WERI-Rb-1 (cell line): ENCODE results near the gene LCK.
A peak's percentile ranks its signal among the peaks of the same experiment; 100 is the strongest.

Experiments
- DNase-seq: peaks from one replicate; pipeline ENCODE4 v3.0.0-alpha.2; 2020
- H3K27ac ChIP-seq: fragments of 250-450 bp; sonication (Bioruptor Pico); 2 replicates; pipeline ENCODE4 v1.5.1; 2020; ENCODE audit warnings: mild to moderate bottlenecking, moderate library complexity
- H3K27me3 ChIP-seq: fragments of 250-450 bp; sonication (Bioruptor Pico); 2 replicates; pipeline ENCODE4 v1.5.1; 2021; ENCODE audit warnings: mild to moderate bottlenecking, low read depth, moderate library complexity; ENCODE audit not compliant: insufficient read depth, severe bottlenecking
- H3K36me3 ChIP-seq: fragments of 250-450 bp; sonication (Bioruptor Pico); 2 replicates; pipeline ENCODE4 v1.5.1; 2020; ENCODE audit warnings: mild to moderate bottlenecking, moderate library complexity
- H3K4me3 ChIP-seq: 2 replicates; pipeline ENCODE4 v1.5.1; 2011; ENCODE audit warnings: low read depth, mild to moderate bottlenecking, control low read depth, low read length
- H3K9me3 ChIP-seq: fragments of 250-450 bp; sonication (Bioruptor Pico); 2 replicates; pipeline ENCODE4 v1.5.1; 2021; ENCODE audit warnings: mild to moderate bottlenecking, moderate library complexity; ENCODE audit not compliant: severe bottlenecking
- CTCF ChIP-seq: IDR thresholded peaks from 2 replicates; pipeline ENCODE4 v1.5.1; 2011; ENCODE audit warnings: low read depth, mild to moderate bottlenecking, control low read depth, inconsistent platforms, low read length

LCK gene

DNA sequence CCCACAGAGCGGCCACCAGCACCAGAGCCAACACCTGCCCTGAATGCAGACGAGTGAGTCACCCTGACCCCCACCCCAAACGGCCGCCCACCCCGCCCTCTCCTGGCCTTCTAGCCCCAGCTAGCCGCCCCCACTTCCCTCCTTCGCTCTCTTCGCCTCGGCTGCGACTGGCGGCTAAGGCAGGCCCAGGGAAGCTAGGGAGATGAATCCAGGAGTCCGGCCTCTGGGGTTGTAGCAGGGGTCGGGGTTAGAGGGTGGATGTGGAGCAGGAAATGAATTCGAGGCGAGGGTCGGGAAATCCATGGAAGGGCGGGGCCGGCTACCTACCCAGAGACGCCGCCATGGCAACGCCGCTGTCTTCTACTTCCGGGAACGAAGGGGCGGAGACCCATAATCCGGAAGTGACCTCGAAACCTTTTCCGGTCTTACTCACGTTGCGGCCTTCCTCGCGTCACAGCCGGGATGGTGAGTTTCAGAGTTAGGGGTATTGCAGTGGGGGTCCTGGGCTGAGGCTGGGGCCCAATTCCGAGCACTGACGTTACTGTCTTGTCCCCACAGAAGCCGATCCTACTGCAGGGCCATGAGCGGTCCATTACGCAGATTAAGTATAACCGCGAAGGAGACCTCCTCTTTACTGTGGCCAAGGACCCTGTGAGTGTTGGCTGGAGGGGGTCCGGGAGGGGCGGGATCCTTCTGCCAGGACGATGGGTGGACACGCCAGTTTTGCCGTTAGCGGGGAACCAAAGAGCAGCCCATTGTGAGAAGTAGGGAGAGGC, 28.9 kb upstream of the LCK start, which contains the start of the genes EIF3I and TMEM234:
Gene EIF3I, plus strand, starts transcription at position 428 of the 776 bp plus-strand sequence. Its CDS starts 35 bp downstream, at position 463.
Gene TMEM234, minus strand, starts transcription at position 374 of the 776 bp plus-strand sequence. Its CDS starts 31 bp downstream, at position 343.
- DNase-seq = peak; percentile 90
- H3K36me3 ChIP-seq = peaks cover 31% of the 10 kb centered on the region
- TF ChIP-seq CTCF = no peak

DNA sequence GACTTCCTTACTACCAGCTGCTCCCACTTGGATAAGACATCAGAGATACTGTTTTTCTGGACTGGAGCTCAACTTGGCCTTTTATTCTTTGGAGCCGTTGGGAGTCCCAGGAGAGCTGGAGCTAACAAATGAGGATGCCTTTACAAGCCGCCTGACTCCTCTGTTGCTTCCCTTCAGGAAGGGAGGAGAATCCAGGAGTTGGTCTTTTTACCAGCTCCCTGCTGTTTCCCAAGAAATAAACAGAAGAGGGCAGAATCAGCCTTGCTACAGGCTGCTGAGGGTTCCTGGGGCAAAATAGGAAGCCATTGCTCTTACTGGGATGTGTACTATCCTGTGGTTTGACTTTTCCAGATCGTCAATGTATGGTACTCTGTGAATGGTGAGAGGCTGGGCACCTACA, 27.4 kb upstream of the LCK start:
- H3K27ac ChIP-seq = no peak overlapping the region
- H3K36me3 ChIP-seq = peaks cover 45% of the 10 kb centered on the region
- no peak for TF ChIP-seq CTCF
- H3K27me3 ChIP-seq = no peaks in the 10 kb centered on the region
- H3K9me3 ChIP-seq = no peaks in the 10 kb centered on the region
- DNase-seq = no peak
- no peak overlapping the region for H3K4me3 ChIP-seq

More for the DNA sequence above, 28.9 kb upstream of the LCK start, which contains the start of the genes EIF3I and TMEM234:
- Histone ChIP-seq H3K27me3 (no peaks in the 10 kb centered on the region), H3K4me3 (peak within 1 kb of the TSS; percentile 93), H3K27ac (peak within 1 kb of the TSS; percentile 65), H3K9me3 (no peaks in the 10 kb centered on the region)

- TF ChIP-seq CTCF = no peak
- H3K9me3 ChIP-seq = no peaks in the 10 kb centered on the region
- H3K27ac ChIP-seq = no peak overlapping the region
- peaks cover 51% of the 10 kb centered on the region for H3K36me3 ChIP-seq
- DNase-seq = no peak
- no peaks in the 10 kb centered on the region for H3K27me3 ChIP-seq
- no peak overlapping the region for H3K4me3 ChIP-seq
These were observed 26.8 kb upstream of the LCK start for GRCh38 chr1:32224285-32224684.

- Histone ChIP-seq H3K27ac (no peak overlapping the region), H3K36me3 (peaks cover 76% of the 10 kb centered on the region), H3K4me3 (no peak overlapping the region), H3K27me3 (no peaks in the 10 kb centered on the region), H3K9me3 (no peaks in the 10 kb centered on the region)
- no peak for DNase-seq
- no peak for TF ChIP-seq CTCF
These were observed 22.3 kb upstream of the LCK start for GRCh38 chr1:32228771-32229170.

GRCh38 chr1:32231843-32232432, 19.1 kb upstream of the LCK start:
- Histone ChIP-seq H3K4me3 (no peak overlapping the region), H3K27ac (peak overlapping the region; percentile 26), H3K27me3 (no peaks in the 10 kb centered on the region), H3K9me3 (no peaks in the 10 kb centered on the region), H3K36me3 (peaks cover 52% of the 10 kb centered on the region)
- TF ChIP-seq CTCF = no peak
- DNase-seq = no peak
